Vagina (tissue), 2 donors: ENCODE results near the gene IMMP2L.

Experiments
- POLR2A ChIP-seq, 2 donors: fragments of 450-650 bp; IDR thresholded peaks; one replicate each; pipeline ENCODE4 v1.6.1; 2017; ENCODE audit warnings: antibody characterized with exemption in 2 of 2, mild to moderate bottlenecking in 2 of 2, moderate library complexity in 2 of 2
- TF ChIP-seq, protein P1 (sequence below), 3 experiments: fragments of 450-650 bp in 2 of 3; fragments of 200-600 bp in 1 of 3; sonication (generic) in 1 of 3; IDR thresholded peaks; one replicate each; pipeline ENCODE4 v1.5.1; 2017 to 2019; ENCODE audit warnings: antibody characterized with exemption in 3 of 3, mild to moderate bottlenecking in 2 of 3, moderate library complexity in 2 of 3

DNA sequence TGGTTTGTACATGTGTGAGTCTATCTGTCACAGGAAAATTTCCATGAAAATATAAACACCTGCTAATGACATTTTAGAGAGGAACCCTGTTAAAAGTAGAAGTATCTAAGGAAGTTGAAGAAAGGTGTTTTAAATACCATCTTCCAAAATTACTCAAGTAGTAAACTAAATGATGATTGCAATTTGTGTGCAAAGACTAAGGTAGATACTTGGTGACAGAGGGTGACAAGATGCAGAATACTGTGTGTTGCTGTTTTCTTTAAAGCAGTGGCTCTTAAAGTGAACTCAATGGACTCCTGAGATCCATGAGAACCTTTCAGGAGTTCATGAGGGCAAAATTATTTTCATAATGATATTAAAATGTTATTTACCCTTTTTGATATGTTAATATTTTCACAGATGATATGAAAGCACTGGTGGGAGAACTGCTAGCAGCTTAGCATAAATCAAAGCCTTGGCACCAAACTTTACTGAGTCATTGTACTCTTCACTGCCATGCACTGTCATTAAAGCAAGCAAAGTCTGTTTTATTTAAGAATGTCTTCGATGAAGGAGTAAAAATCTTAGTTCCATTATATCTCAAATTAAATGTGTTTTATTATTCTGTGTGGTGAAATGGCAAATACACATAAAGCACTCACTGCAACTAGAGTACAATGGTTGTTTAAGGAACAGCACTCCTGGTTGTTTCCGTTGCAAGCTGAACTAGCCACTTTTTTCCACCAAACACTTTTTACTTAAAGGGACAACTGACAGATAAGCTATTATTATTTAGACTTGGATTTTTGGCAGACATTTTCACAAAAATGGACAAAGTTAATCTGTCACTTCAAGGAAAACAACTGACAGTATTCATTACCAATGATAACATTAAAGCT is 337.7 kb downstream of the IMMP2L start:
- no peak for TF ChIP-seq POLR2A (IDR thresholded peaks at IDR 0.05)
- TF ChIP-seq, protein P1, sequence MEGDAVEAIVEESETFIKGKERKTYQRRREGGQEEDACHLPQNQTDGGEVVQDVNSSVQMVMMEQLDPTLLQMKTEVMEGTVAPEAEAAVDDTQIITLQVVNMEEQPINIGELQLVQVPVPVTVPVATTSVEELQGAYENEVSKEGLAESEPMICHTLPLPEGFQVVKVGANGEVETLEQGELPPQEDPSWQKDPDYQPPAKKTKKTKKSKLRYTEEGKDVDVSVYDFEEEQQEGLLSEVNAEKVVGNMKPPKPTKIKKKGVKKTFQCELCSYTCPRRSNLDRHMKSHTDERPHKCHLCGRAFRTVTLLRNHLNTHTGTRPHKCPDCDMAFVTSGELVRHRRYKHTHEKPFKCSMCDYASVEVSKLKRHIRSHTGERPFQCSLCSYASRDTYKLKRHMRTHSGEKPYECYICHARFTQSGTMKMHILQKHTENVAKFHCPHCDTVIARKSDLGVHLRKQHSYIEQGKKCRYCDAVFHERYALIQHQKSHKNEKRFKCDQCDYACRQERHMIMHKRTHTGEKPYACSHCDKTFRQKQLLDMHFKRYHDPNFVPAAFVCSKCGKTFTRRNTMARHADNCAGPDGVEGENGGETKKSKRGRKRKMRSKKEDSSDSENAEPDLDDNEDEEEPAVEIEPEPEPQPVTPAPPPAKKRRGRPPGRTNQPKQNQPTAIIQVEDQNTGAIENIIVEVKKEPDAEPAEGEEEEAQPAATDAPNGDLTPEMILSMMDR (IDR thresholded peaks at IDR 0.05), result no peak
